Neural crest cell (in vitro differentiated cells): ENCODE measurements around the gene MALSU1. TPM values are rescaled to one million over a fixed set of nuclear protein-coding genes. Genes with fewer than 3 reads are reported as not detected.

Source experiments
- DNase-seq: peaks from one replicate; pipeline ENCODE4 v3.0.0; 2021; ENCODE audit warnings: low read depth, mixed read lengths, low spot score
- H3K27ac Mint-ChIP-seq: one replicate; pipeline ENCODE4 v1.8.0; 2021; ENCODE audit warnings: mild to moderate bottlenecking, mixed read lengths; ENCODE audit not compliant: unreplicated experiment
- H3K27me3 Mint-ChIP-seq: 2 replicates; pipeline ENCODE4 v1.8.0; 2021; ENCODE audit warnings: low read depth, mild to moderate bottlenecking, mixed read lengths
- H3K36me3 Mint-ChIP-seq: 2 replicates; pipeline ENCODE4 v1.8.0; 2021; ENCODE audit warnings: low read depth, mild to moderate bottlenecking, mixed read lengths
- H3K4me1 Mint-ChIP-seq: 2 replicates; pipeline ENCODE4 v1.8.0; 2021; ENCODE audit warnings: mixed read lengths
- H3K4me3 Mint-ChIP-seq: one replicate; pipeline ENCODE4 v1.8.0; 2021; ENCODE audit warnings: mild to moderate bottlenecking, mixed read lengths
- H3K9me3 Mint-ChIP-seq: 2 replicates; pipeline ENCODE4 v1.8.0; 2021; ENCODE audit warnings: mixed read lengths
- CTCF ChIP-seq: fragments of 200-600 bp; sonication (generic); conservative IDR thresholded peaks from 2 replicates; pipeline ENCODE4 v1.5.0; 2021; ENCODE audit warnings: antibody characterized with exemption, mild to moderate bottlenecking
- total RNA-seq: library from RNA; stranded (reverse); gene quantifications from 2 replicates; pipeline ENCODE4 v1.2.1, GENCODE V29; 2021

MALSU1 gene
- total RNA-seq, 1 donor from 2014 or later: 56.1 TPM

GRCh38 chr7:23287612-23288011 is 11.5 kb upstream of the MALSU1 start:
- no peak for TF ChIP-seq CTCF

GRCh38 chr7:23290993-23291392 is 8.1 kb upstream of the MALSU1 start:
- no peaks in the 10 kb centered on the region for H3K36me3 Mint-ChIP-seq
- no peaks in the 10 kb centered on the region for H3K9me3 Mint-ChIP-seq
- H3K27me3 Mint-ChIP-seq: peaks cover 2% of the 10 kb centered on the region
- H3K4me1 Mint-ChIP-seq: no peaks in the 10 kb centered on the region
- no peak overlapping the region for H3K4me3 Mint-ChIP-seq
- DNase-seq: no peak
- no peak overlapping the region for H3K27ac Mint-ChIP-seq
- no peak for TF ChIP-seq CTCF

More at GRCh38 chr7:23287612-23288011, 11.5 kb upstream of the MALSU1 start:
- H3K36me3 Mint-ChIP-seq: no peaks in the 10 kb centered on the region
- peaks cover 2% of the 10 kb centered on the region for H3K9me3 Mint-ChIP-seq
- no peak for DNase-seq
- no peaks in the 10 kb centered on the region for H3K4me1 Mint-ChIP-seq
- no peaks in the 10 kb centered on the region for H3K27me3 Mint-ChIP-seq
- H3K27ac Mint-ChIP-seq: no peak overlapping the region
- no peak overlapping the region for H3K4me3 Mint-ChIP-seq

GRCh38 chr7:23291957-23292560 is 7.1 kb upstream of the MALSU1 start:
- Mint-ChIP-seq H3K4me3 (no peak overlapping the region), H3K27me3 (peaks cover 4% of the 10 kb centered on the region), H3K36me3 (no peaks in the 10 kb centered on the region), H3K9me3 (no peaks in the 10 kb centered on the region), H3K4me1 (no peaks in the 10 kb centered on the region), H3K27ac (no peak overlapping the region)
- no peak for DNase-seq
- TF ChIP-seq CTCF: no peak

DNA sequence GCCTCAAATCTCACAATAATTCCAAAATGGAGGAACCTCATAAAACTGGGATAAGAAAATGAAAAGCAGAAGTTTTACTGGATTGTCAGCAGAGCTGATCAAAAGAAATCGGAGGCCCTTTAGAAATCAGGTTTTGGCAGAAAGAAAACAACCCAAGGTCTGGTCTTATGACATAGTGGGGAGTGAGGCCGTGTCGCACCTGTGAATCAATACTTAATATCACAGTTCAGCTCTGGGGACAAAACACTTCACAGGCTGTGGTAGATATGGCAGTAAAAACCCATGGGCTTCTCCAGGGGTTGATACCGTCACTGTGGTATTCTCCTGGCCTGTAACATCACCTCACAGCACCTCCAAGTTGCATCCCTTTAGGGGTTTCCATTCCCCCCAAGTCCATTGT is 6.5 kb upstream of the MALSU1 start:
- no peak for TF ChIP-seq CTCF
- H3K4me3 Mint-ChIP-seq: no peak overlapping the region
- no peaks in the 10 kb centered on the region for H3K9me3 Mint-ChIP-seq
- no peaks in the 10 kb centered on the region for H3K36me3 Mint-ChIP-seq
- no peak for DNase-seq
- peaks cover 4% of the 10 kb centered on the region for H3K27me3 Mint-ChIP-seq
- H3K27ac Mint-ChIP-seq: no peak overlapping the region
- no peaks in the 10 kb centered on the region for H3K4me1 Mint-ChIP-seq

- H3K36me3 Mint-ChIP-seq: no peaks in the 10 kb centered on the region
- no peak overlapping the region for H3K27ac Mint-ChIP-seq
- no peak for TF ChIP-seq CTCF
- no peaks in the 10 kb centered on the region for H3K9me3 Mint-ChIP-seq
- no peaks in the 10 kb centered on the region for H3K4me1 Mint-ChIP-seq
- H3K27me3 Mint-ChIP-seq: peaks cover 4% of the 10 kb centered on the region
- DNase-seq: no peak
- no peak overlapping the region for H3K4me3 Mint-ChIP-seq
Observed at GRCh38 chr7:23293500-23294073, 5.6 kb upstream of the MALSU1 start.
